Measurements from ENCODE around the gene SLC9A5.

SLC9A5 gene

GRCh38 chr16:67311607-67312488 lies 63.1 kb downstream of the SLC9A5 start:
- Histone ChIP-seq H3K4me1 (peaks cover 4% of the 10 kb centered on the region; the same call in 1 of the 2 replicates), H3K36me3 (no peaks in the 10 kb centered on the region), H3K4me3 (ENCODE audit: low read depth, low read length) (no peak overlapping the region), H3K9me3 (no peaks in the 10 kb centered on the region), H3K27me3 (no peaks in the 10 kb centered on the region)
- DNase-seq, result no peak
- TF ChIP-seq CTCF (IDR thresholded peaks at IDR 0.05; ENCODE audit: low read depth, low read length), result no peak

GRCh38 chr16:67312719-67313118 lies 63.9 kb downstream of the SLC9A5 start:
- Histone ChIP-seq H3K9me3 (no peaks in the 10 kb centered on the region), H3K27me3 (no peaks in the 10 kb centered on the region; the same call in 1 of the 2 replicates), H3K36me3 (no peaks in the 10 kb centered on the region), H3K4me3 (ENCODE audit: low read depth, low read length) (no peak overlapping the region), H3K4me1 (peaks cover 4% of the 10 kb centered on the region; the same call in 1 of the 2 replicates)
- no peak for TF ChIP-seq CTCF (IDR thresholded peaks at IDR 0.05; ENCODE audit: low read depth, low read length)
- no peak for DNase-seq

GRCh38 chr16:67317853-67318252 lies 69.1 kb downstream of the SLC9A5 start:
- H3K4me1 ChIP-seq, result no peaks in the 10 kb centered on the region
- no peaks in the 10 kb centered on the region for H3K36me3 ChIP-seq
- H3K4me3 ChIP-seq (ENCODE audit: low read depth, low read length), result no peak overlapping the region
- H3K9me3 ChIP-seq, result no peaks in the 10 kb centered on the region
- DNase-seq, result no peak
- H3K27me3 ChIP-seq, result peaks cover 39% of the 10 kb centered on the region
- no peak for TF ChIP-seq CTCF (IDR thresholded peaks at IDR 0.05; ENCODE audit: low read depth, low read length)

Measured in BE2C (cell line).